ENCODE results near the gene HOXC9.

GRCh38 chr12:54019924-54020590 is 20.1 kb downstream of the HOXC9 start:
- TF ChIP-seq CTCF (IDR thresholded peaks at IDR 0.05): no peak
- TF ChIP-seq POLR2A (IDR thresholded peaks at IDR 0.05): no peak
- TF ChIP-seq POLR2AphosphoS5 (IDR thresholded peaks at IDR 0.05): no peak
